COLO668 (cell line): ENCODE measurements around the gene DES.
"Not testable (repeated sequence)": the region's sequence is repeated elsewhere in the genome, so short reads cannot be mapped to it uniquely, and the experiment has no call there.

Experiments used
- DNase-seq: peaks from one replicate; lab custom pipeline; 2025; ENCODE audit not compliant: unreplicated experiment; lab: John Stamatoyannopoulos, UW

Gene DES

DNA sequence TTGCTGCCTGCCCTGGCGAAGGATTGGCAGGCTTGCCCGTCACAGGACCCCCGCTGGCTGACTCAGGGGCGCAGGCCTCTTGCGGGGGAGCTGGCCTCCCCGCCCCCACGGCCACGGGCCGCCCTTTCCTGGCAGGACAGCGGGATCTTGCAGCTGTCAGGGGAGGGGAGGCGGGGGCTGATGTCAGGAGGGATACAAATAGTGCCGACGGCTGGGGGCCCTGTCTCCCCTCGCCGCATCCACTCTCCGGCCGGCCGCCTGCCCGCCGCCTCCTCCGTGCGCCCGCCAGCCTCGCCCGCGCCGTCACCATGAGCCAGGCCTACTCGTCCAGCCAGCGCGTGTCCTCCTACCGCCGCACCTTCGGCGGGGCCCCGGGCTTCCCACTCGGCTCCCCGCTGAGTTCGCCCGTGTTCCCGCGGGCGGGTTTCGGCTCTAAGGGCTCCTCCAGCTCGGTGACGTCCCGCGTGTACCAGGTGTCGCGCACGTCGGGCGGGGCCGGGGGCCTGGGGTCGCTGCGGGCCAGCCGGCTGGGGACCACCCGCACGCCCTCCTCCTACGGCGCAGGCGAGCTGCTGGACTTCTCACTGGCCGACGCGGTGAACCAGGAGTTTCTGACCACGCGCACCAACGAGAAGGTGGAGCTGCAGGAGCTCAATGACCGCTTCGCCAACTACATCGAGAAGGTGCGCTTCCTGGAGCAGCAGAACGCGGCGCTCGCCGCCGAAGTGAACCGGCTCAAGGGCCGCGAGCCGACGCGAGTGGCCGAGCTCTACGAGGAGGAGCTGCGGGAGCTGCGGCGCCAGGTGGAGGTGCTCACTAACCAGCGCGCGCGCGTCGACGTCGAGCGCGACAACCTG lies at the start of gene DES:
DES (plus strand) TSS at position 223 of the 857 bp plus-strand sequence; CDS start at position 309, 86 bp downstream.
- peak; percentile 64 for DNase-seq

DNA sequence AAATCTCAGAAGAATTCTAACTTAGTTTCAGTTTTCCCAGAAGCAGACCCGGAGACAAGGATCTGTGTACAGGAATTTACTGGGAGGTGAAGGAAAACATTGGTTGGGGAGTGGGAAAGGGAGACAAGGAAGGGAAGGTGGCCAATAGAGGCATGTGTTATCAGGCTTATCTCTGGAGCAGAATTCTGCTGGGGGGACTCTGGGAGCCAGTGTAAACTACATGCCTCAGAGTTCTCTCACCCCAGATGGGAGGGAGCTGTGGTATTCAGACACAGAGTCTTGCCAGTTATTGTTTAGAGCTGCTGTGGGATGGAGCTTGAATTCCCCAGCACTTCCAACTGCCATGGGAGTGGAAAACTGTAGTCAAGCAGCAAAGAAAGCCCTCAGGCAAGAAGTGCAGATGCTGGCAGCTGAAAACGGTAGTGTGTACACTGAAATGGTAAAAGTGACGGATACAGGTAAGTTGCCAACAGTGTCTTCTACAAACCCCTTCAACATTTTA lies 49.4 kb upstream of the DES start:
- DNase-seq, result no peak

- DNase-seq, result no peak
Observed at GRCh38 chr2:219369447-219369861, 48.7 kb upstream of the DES start.

- no peak for DNase-seq
Observed at GRCh38 chr2:219378163-219378851, 39.9 kb upstream of the DES start.

GRCh38 chr2:219380926-219381325 lies 37.3 kb upstream of the DES start:
- no peak for DNase-seq

GRCh38 chr2:219381448-219381847 lies 36.7 kb upstream of the DES start:
- DNase-seq, result no peak

GRCh38 chr2:219384083-219384713 lies 34.0 kb upstream of the DES start:
- no peak for DNase-seq

- DNase-seq, result no peak
Observed at GRCh38 chr2:219384859-219385258, 33.3 kb upstream of the DES start.

DNA sequence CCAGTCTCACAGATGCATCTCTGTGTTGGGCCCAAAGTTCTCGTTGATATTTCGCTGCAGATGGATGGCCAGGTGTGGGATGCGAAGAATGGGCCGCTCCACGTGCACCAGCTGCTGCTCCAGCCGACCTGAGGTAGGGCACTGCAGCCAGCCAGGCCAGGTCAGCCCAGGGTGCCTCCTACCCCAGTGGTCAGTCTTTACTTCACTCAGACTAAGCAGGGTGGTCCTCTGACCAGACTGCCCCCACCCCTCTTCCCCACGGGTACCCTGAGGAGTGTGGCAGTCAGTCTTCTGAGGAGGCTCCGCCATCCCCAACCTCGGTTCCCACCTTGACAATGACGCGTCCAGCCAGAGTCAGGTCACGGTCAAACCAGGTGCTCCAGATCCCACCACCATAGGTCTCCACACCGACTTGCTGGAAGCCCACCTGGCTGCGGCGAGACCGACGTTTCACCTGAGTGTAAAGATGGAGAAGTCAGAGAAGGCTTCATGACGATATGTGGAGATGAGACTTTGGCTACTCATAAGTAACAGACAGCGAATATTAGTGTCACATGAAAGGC lies 32.1 kb upstream of the DES start:
- no peak for DNase-seq

- no peak for DNase-seq
Observed at GRCh38 chr2:219386532-219387280, 31.5 kb upstream of the DES start.

GRCh38 chr2:219387306-219388120 lies 30.7 kb upstream of the DES start, which contains the start of gene DNPEP:
DNPEP (minus strand) TSS chr2:219387912; CDS start chr2:219387794, 118 bp downstream.
- DNase-seq, result peak; percentile 98

DNA sequence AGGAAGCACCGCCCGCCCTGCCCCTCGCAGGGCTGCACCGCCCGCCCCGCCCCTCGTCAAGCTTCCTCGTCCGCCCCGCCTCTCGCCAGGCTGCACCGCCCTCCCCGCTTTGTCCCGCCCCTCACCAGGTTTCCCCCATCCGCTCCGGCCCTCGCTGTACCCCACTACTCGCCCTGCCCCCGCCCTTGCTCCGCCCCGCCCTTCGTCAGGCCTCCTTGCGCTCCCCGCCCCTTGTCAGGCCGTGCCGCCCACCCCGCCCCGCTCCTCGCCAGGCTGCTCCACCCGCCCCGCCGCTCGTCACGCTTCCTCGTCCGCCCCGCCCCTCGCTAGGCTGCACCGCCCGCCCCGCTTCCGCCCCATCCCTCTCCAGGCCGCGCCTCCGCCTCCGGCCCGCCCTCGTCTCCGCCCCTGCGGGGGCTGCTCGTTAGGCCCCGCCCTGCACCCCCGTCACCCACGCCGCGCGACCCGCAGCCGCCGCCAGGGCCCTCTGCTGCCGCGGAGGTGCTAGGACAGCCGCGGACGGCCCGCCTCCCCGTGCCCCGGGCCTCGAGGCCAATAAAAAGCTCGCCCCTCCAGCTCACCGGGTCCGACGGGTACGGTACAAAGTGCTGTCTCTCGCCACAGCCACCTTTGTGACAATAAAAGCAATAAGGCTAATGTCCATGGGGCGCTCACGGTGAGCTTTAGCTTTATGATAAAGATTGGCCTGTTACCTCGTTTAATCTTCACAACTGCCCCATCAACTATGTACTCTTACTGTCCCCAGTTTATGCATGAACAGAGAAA lies 29.9 kb upstream of the DES start:
- peak; percentile 98 for DNase-seq

- DNase-seq, result no peak
Observed at GRCh38 chr2:219388907-219389156, 29.3 kb upstream of the DES start.

DNA sequence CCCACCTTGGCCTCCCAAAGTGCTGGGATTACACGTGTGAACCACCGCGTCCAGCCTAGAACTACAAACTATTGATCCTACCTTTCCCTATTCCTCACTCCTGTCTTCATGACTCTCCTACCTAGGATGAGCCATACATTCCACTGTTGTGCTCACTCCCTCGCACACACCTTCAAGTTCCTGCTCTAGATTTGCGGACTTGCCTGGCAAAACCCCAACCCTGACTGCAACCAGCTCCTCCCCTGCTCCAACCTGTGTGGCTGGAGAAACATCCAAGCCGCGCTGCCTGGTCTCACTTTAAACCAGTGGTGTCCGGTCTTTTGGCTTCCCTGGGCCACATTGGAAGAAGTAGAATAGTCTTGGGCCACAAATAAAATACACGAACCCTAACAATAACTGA lies 25.4 kb upstream of the DES start:
- DNase-seq, result no peak

DNA sequence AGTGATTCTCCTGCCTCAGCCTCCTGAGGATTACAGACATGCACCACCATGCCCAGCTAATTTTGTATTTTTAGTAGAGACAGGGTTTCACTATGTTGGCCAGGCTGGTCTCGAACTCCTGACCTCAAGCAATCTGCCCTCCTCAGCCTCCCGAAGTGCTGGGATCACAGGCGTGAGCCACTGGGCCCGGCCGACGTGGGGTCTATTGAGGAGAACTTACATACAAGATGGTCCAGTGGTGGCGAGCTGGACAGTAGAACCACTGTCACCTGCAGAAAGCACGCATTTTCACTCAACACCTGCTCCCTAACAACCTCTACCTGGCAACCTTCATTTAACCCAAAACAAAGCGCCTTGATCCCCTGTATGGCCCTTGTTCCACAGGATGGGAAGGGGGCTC lies 23.1 kb upstream of the DES start:
- not testable (repeated sequence) for DNase-seq

GRCh38 chr2:219395609-219396008 lies 22.6 kb upstream of the DES start:
- no peak for DNase-seq

- DNase-seq, result no peak
Observed at GRCh38 chr2:219396863-219397457, 21.2 kb upstream of the DES start.

GRCh38 chr2:219398721-219399363 lies 19.3 kb upstream of the DES start:
- DNase-seq, result peak; percentile 65
